ENCODE results near the gene ANP32A.

Gene ANP32A

GRCh38 chr15:68843425-68844311 lies 23.0 kb upstream of the ANP32A start:
- Histone ChIP-seq H3K4me3 (ENCODE audit: low read depth in 1 of 5, low read length in 5 of 5) (peak overlapping the region; percentile 56 to 65 (median 61)), H3K36me3 (ENCODE audit: control insufficient read depth in 5 of 5, insufficient read depth in 5 of 5, low read length in 5 of 5) (no peaks in the 10 kb centered on the region), H3K9ac (ENCODE audit: low read length in 5 of 5) (peak overlapping the region in 2 of 5 donors; percentile 25 to 49), H3K27ac (ENCODE audit: low read depth, low read length) (no peak overlapping the region), H3K4me1 (ENCODE audit: control insufficient read depth in 5 of 5, insufficient read depth in 5 of 5, low read length in 5 of 5) (peaks cover 0 to 8% (median 6%) of the 10 kb centered on the region in 5 donors), H3K27me3 (ENCODE audit: control insufficient read depth in 5 of 5, insufficient read depth in 4 of 5, low read length in 5 of 5) (peaks cover 13 to 43% (median 32%) of the 10 kb centered on the region in 5 donors), H3K9me3 (ENCODE audit: control insufficient read depth in 5 of 5, low read length in 5 of 5) (no peaks in the 10 kb centered on the region)

- Histone ChIP-seq H3K4me1 (ENCODE audit: control insufficient read depth in 5 of 5, insufficient read depth in 5 of 5, low read length in 5 of 5) (peaks cover 0 to 8% (median 6%) of the 10 kb centered on the region in 5 donors), H3K9me3 (ENCODE audit: control insufficient read depth in 5 of 5, low read length in 5 of 5) (peaks cover 0 to 2% (median 0%) of the 10 kb centered on the region in 5 donors), H3K27me3 (ENCODE audit: control insufficient read depth in 5 of 5, insufficient read depth in 4 of 5, low read length in 5 of 5) (peaks cover 13 to 43% (median 32%) of the 10 kb centered on the region in 5 donors), H3K9ac (ENCODE audit: low read length in 5 of 5) (no peak overlapping the region), H3K27ac (ENCODE audit: low read depth, low read length) (no peak overlapping the region), H3K36me3 (ENCODE audit: control insufficient read depth in 5 of 5, insufficient read depth in 5 of 5, low read length in 5 of 5) (no peaks in the 10 kb centered on the region), H3K4me3 (ENCODE audit: low read depth in 1 of 5, low read length in 5 of 5) (no peak overlapping the region)
These were observed 22.3 kb upstream of the ANP32A start for GRCh38 chr15:68842958-68843357.

GRCh38 chr15:68834346-68834745 lies 13.7 kb upstream of the ANP32A start:
- H3K9me3 ChIP-seq (ENCODE audit: control insufficient read depth in 5 of 5, low read length in 5 of 5) = peaks cover 0 to 6% (median 3%) of the 10 kb centered on the region in 5 donors
- H3K4me3 ChIP-seq (ENCODE audit: low read depth in 1 of 5, low read length in 5 of 5) = no peak overlapping the region
- H3K27ac ChIP-seq (ENCODE audit: low read depth, low read length) = no peak overlapping the region
- peaks cover 0 to 9% (median 0%) of the 10 kb centered on the region in 5 donors for H3K4me1 ChIP-seq (ENCODE audit: control insufficient read depth in 5 of 5, insufficient read depth in 5 of 5, low read length in 5 of 5)
- H3K27me3 ChIP-seq (ENCODE audit: control insufficient read depth in 5 of 5, insufficient read depth in 4 of 5, low read length in 5 of 5) = peaks cover under 1 to 3% (median under 1%) of the 10 kb centered on the region in 5 donors
- no peaks in the 10 kb centered on the region for H3K36me3 ChIP-seq (ENCODE audit: control insufficient read depth in 5 of 5, insufficient read depth in 5 of 5, low read length in 5 of 5)
- no peak overlapping the region for H3K9ac ChIP-seq (ENCODE audit: low read length in 5 of 5)

GRCh38 chr15:68833700-68834331 lies 13.1 kb upstream of the ANP32A start:
- Histone ChIP-seq H3K36me3 (ENCODE audit: control insufficient read depth in 5 of 5, insufficient read depth in 5 of 5, low read length in 5 of 5) (no peaks in the 10 kb centered on the region), H3K27me3 (ENCODE audit: control insufficient read depth in 5 of 5, insufficient read depth in 4 of 5, low read length in 5 of 5) (peaks cover 0 to 3% (median 0%) of the 10 kb centered on the region in 5 donors)

GRCh38 chr15:68830141-68830785 lies 9.6 kb upstream of the ANP32A start:
- peaks cover 0 to 9% (median 0%) of the 10 kb centered on the region in 5 donors for H3K4me1 ChIP-seq (ENCODE audit: control insufficient read depth in 5 of 5, insufficient read depth in 5 of 5, low read length in 5 of 5)
- no peak overlapping the region for H3K4me3 ChIP-seq (ENCODE audit: low read depth in 1 of 5, low read length in 5 of 5)
- H3K27me3 ChIP-seq (ENCODE audit: control insufficient read depth in 5 of 5, insufficient read depth in 4 of 5, low read length in 5 of 5) = peaks cover 0 to 3% (median 0%) of the 10 kb centered on the region in 5 donors
- H3K9me3 ChIP-seq (ENCODE audit: control insufficient read depth in 5 of 5, low read length in 5 of 5) = no peaks in the 10 kb centered on the region
- H3K36me3 ChIP-seq (ENCODE audit: control insufficient read depth in 5 of 5, insufficient read depth in 5 of 5, low read length in 5 of 5) = no peaks in the 10 kb centered on the region
- H3K27ac ChIP-seq (ENCODE audit: low read depth, low read length) = no peak overlapping the region
- H3K9ac ChIP-seq (ENCODE audit: low read length in 5 of 5) = no peak overlapping the region

More at GRCh38 chr15:68833700-68834331, 13.1 kb upstream of the ANP32A start:
- Histone ChIP-seq H3K9ac (ENCODE audit: low read length in 5 of 5) (no peak overlapping the region), H3K9me3 (ENCODE audit: control insufficient read depth in 5 of 5, low read length in 5 of 5) (peaks cover 0 to 6% (median 3%) of the 10 kb centered on the region in 5 donors), H3K4me1 (ENCODE audit: control insufficient read depth in 5 of 5, insufficient read depth in 5 of 5, low read length in 5 of 5) (peaks cover 0 to 9% (median 0%) of the 10 kb centered on the region in 5 donors), H3K27ac (ENCODE audit: low read depth, low read length) (no peak overlapping the region), H3K4me3 (ENCODE audit: low read depth in 1 of 5, low read length in 5 of 5) (no peak overlapping the region)

- Histone ChIP-seq H3K27me3 (ENCODE audit: control insufficient read depth in 5 of 5, insufficient read depth in 4 of 5, low read length in 5 of 5) (no peaks in the 10 kb centered on the region), H3K4me3 (ENCODE audit: low read depth in 1 of 5, low read length in 5 of 5) (no peak overlapping the region), H3K9ac (ENCODE audit: low read length in 5 of 5) (no peak overlapping the region), H3K9me3 (ENCODE audit: control insufficient read depth in 5 of 5, low read length in 5 of 5) (no peaks in the 10 kb centered on the region), H3K36me3 (ENCODE audit: control insufficient read depth in 5 of 5, insufficient read depth in 5 of 5, low read length in 5 of 5) (no peaks in the 10 kb centered on the region), H3K4me1 (ENCODE audit: control insufficient read depth in 5 of 5, insufficient read depth in 5 of 5, low read length in 5 of 5) (peaks cover 0 to 6% (median 0%) of the 10 kb centered on the region in 5 donors), H3K27ac (ENCODE audit: low read depth, low read length) (no peak overlapping the region)
These were observed 8.4 kb upstream of the ANP32A start for GRCh38 chr15:68829068-68829467.

- Histone ChIP-seq H3K9me3 (ENCODE audit: control insufficient read depth in 5 of 5, low read length in 5 of 5) (no peaks in the 10 kb centered on the region), H3K4me3 (ENCODE audit: low read depth in 1 of 5, low read length in 5 of 5) (no peak overlapping the region), H3K9ac (ENCODE audit: low read length in 5 of 5) (no peak overlapping the region), H3K36me3 (ENCODE audit: control insufficient read depth in 5 of 5, insufficient read depth in 5 of 5, low read length in 5 of 5) (no peaks in the 10 kb centered on the region), H3K27me3 (ENCODE audit: control insufficient read depth in 5 of 5, insufficient read depth in 4 of 5, low read length in 5 of 5) (no peaks in the 10 kb centered on the region), H3K27ac (ENCODE audit: low read depth, low read length) (no peak overlapping the region), H3K4me1 (ENCODE audit: control insufficient read depth in 5 of 5, insufficient read depth in 5 of 5, low read length in 5 of 5) (peaks cover 0 to 22% (median 12%) of the 10 kb centered on the region in 5 donors)
These were observed 2.9 kb upstream of the ANP32A start for GRCh38 chr15:68823561-68823960.

GRCh38 chr15:68822818-68823217 lies 2.1 kb upstream of the ANP32A start:
- Histone ChIP-seq H3K4me1 (ENCODE audit: control insufficient read depth in 5 of 5, insufficient read depth in 5 of 5, low read length in 5 of 5) (peaks cover 0 to 22% (median 11%) of the 10 kb centered on the region in 5 donors), H3K9ac (ENCODE audit: low read length in 5 of 5) (no peak overlapping the region), H3K27ac (ENCODE audit: low read depth, low read length) (no peak overlapping the region), H3K4me3 (ENCODE audit: low read depth in 1 of 5, low read length in 5 of 5) (no peak overlapping the region), H3K36me3 (ENCODE audit: control insufficient read depth in 5 of 5, insufficient read depth in 5 of 5, low read length in 5 of 5) (no peaks in the 10 kb centered on the region), H3K27me3 (ENCODE audit: control insufficient read depth in 5 of 5, insufficient read depth in 4 of 5, low read length in 5 of 5) (no peaks in the 10 kb centered on the region), H3K9me3 (ENCODE audit: control insufficient read depth in 5 of 5, low read length in 5 of 5) (no peaks in the 10 kb centered on the region)

GRCh38 chr15:68821841-68822381 lies 1.2 kb upstream of the ANP32A start:
- Histone ChIP-seq H3K4me3 (ENCODE audit: low read depth in 1 of 5, low read length in 5 of 5) (peak overlapping the region; percentile 79 to 97 (median 89)), H3K27me3 (ENCODE audit: control insufficient read depth in 5 of 5, insufficient read depth in 4 of 5, low read length in 5 of 5) (no peaks in the 10 kb centered on the region)

More at GRCh38 chr15:68821841-68822381, 1.2 kb upstream of the ANP32A start:
- Histone ChIP-seq H3K27ac (ENCODE audit: low read depth, low read length) (peak overlapping the region; percentile 99), H3K9me3 (ENCODE audit: control insufficient read depth in 5 of 5, low read length in 5 of 5) (no peaks in the 10 kb centered on the region), H3K36me3 (ENCODE audit: control insufficient read depth in 5 of 5, insufficient read depth in 5 of 5, low read length in 5 of 5) (no peaks in the 10 kb centered on the region), H3K9ac (ENCODE audit: low read length in 5 of 5) (peak overlapping the region; percentile 5 to 76 (median 72)), H3K4me1 (ENCODE audit: control insufficient read depth in 5 of 5, insufficient read depth in 5 of 5, low read length in 5 of 5) (peaks cover 0 to 27% (median 14%) of the 10 kb centered on the region in 5 donors)

Data from subcutaneous abdominal adipose tissue (tissue), 5 donors.